Vagina (tissue), 2 donors: ENCODE data around the gene GATA3. TPM values are rescaled to one million over a fixed set of nuclear protein-coding genes. Genes with fewer than 3 reads are reported as not detected.
A peak's percentile ranks its signal among the peaks of the same experiment; 100 is the strongest.

Source experiments
- DNase-seq, 2 donors: peaks; one replicate each; pipeline ENCODE4 v3.0.0-alpha.2; 2017; ENCODE audit errors: extremely low spot score in 2 of 2
- H3K27ac ChIP-seq: fragments of 200-600 bp; sonication (generic); one replicate; pipeline ENCODE4 v1.5.1; 2019
- H3K27me3 ChIP-seq: fragments of 200-600 bp; sonication (generic); one replicate; pipeline ENCODE4 v1.5.1; 2019
- H3K36me3 ChIP-seq, 2 donors: fragments of 200-600 bp; sonication (generic); one replicate each; pipeline ENCODE4 v1.5.1; 2017 to 2019
- H3K4me1 ChIP-seq: fragments of 200-600 bp; sonication (generic); one replicate; pipeline ENCODE4 v1.5.1; 2019
- H3K4me3 ChIP-seq, 2 donors: fragments of 200-600 bp; sonication (generic); 1 replicate in 1 of 2; 2 replicates in 1 of 2; pipeline ENCODE4 v1.5.1; 2016 to 2019
- H3K9me3 ChIP-seq: fragments of 200-600 bp; sonication (generic); one replicate; pipeline ENCODE4 v1.5.1; 2019
- CTCF ChIP-seq, 3 experiments: fragments of 450-650 bp in 2 of 3; fragments of 200-600 bp in 1 of 3; sonication (generic) in 1 of 3; IDR thresholded peaks; one replicate each; pipeline ENCODE4 v1.5.1; 2017 to 2019; ENCODE audit warnings: antibody characterized with exemption in 3 of 3, mild to moderate bottlenecking in 2 of 3, moderate library complexity in 2 of 3
- POLR2A ChIP-seq, 2 donors: fragments of 450-650 bp; IDR thresholded peaks; one replicate each; pipeline ENCODE4 v1.6.1; 2017; ENCODE audit warnings: antibody characterized with exemption in 2 of 2, mild to moderate bottlenecking in 2 of 2, moderate library complexity in 2 of 2
- POLR2AphosphoS5 ChIP-seq, 2 donors: sonication (generic); formaldehyde crosslinking; IDR thresholded peaks; one replicate each; pipeline ENCODE4 v1.9.0; 2017; ENCODE audit warnings: antibody characterized with exemption in 2 of 2, mild to moderate bottlenecking in 2 of 2, low read depth in 1 of 2; ENCODE audit not compliant: insufficient read depth in 1 of 2
- intact Hi-C: fragments of 100-400 bp; cut with DNase I; formaldehyde crosslinking; loops from one replicate; pipeline ENCODE4 v1.15.1; 2023
- total RNA-seq: library from RNA; depleted of rRNA; stranded (reverse); fragments of >200 nt; gene quantifications from one replicate; pipeline ENCODE4 v1.2.3, GENCODE V29; 2016

Gene GATA3
- total RNA-seq, 1 donor from 2014 or later = 8.6 TPM

DNA sequence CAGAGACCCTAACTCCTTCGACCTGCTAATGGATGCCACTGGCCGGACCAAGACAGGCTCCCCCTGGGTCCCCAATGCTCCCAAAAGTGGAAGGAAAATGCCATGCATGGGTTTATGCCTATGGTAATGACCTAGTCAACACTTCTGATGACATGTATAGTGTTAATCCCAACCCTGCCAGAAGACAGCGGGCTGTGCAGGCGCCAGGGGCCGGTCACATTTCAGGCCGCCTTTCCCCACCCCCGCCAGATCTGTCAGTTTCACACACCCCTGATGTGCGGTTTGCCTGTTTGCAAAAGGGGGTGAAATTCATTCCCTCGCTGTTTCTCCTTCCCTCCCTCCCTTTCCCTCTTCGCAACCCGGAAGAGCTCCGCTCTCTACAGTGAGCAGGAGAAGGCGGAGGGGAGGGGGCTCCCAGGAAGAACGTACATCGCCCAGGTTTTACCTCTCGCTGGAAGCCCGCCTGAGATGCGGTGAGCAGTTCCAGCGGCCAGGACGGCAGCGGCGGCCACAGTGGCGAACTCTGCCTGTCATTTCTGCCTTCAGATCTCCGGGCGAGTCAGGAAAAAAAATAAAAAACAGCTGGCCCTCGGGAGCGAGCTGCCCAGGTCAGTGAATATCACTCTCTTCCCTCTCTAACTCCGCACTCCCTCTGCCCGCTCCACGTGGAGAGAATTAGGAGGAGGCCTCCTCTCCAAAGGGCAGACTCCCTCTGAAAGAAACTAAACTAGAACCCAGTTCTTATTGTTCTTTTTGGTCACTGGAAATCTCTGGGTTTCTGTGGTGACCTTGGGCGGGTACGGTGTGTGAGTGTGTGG, 9.4 kb upstream of the GATA3 start:
- TF ChIP-seq CTCF (IDR thresholded peaks at IDR 0.05) (no peak), POLR2AphosphoS5 (IDR thresholded peaks at IDR 0.05; ENCODE audit: insufficient read depth in 1 of 2, low read depth in 1 of 2) (no peak), POLR2A (IDR thresholded peaks at IDR 0.05) (no peak)
- Histone ChIP-seq H3K9me3 (no peaks in the 10 kb centered on the region), H3K4me3 (peak overlapping the region; percentile 9 to 28), H3K27ac (no peak overlapping the region), H3K4me1 (peaks cover 38% of the 10 kb centered on the region), H3K27me3 (peaks cover 23% of the 10 kb centered on the region), H3K36me3 (no peaks in the 10 kb centered on the region)
- peak in 1 of 2 donors; percentile 70 for DNase-seq
- intact Hi-C loops = no loop called here

DNA sequence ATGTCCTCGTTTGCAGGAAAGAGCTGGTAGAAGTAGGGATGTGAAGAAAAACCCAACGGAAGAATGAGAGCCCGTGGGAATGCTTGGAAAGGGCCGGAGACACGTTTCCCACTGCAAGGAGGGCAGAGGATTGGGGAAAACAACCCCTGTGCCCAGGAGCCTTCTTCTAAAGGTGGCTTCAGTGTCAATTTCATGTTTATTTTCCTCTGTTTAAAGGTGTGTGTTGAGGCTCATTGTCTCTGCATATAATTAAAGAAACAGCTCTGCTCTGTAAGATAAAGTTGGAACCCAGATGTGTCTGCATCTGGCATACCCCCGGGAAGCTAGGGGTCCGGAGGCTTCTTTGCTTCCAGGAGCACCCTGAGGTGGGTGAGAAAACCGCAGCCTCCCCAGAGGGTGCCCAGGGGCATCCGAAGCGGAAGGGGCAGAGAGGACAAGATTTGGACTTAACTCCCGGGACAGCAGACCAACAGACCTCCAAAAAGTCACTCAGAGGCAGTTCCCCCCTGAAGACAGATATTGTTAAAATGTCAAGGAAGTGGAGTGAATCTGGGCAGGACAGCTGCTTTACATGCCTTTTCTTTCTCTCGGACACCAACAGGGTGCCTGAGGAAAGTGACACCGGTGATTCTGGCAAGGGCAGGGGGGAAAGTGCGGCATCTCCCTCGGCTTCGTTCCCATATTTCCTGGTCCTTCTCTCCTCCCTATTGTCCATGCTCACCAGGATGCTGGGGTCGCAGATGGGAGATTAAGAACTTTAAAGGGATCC, 8.6 kb upstream of the GATA3 start:
- DNase-seq = no peak
- Histone ChIP-seq H3K27me3 (peaks cover 31% of the 10 kb centered on the region), H3K4me3 (peak overlapping the region; percentile 9 to 28), H3K36me3 (no peaks in the 10 kb centered on the region), H3K9me3 (no peaks in the 10 kb centered on the region), H3K27ac (no peak overlapping the region), H3K4me1 (peaks cover 46% of the 10 kb centered on the region)
- TF ChIP-seq CTCF (IDR thresholded peaks at IDR 0.05) (no peak), POLR2AphosphoS5 (IDR thresholded peaks at IDR 0.05; ENCODE audit: insufficient read depth in 1 of 2, low read depth in 1 of 2) (no peak), POLR2A (IDR thresholded peaks at IDR 0.05) (no peak)
- intact Hi-C loops = no loop called here

DNA sequence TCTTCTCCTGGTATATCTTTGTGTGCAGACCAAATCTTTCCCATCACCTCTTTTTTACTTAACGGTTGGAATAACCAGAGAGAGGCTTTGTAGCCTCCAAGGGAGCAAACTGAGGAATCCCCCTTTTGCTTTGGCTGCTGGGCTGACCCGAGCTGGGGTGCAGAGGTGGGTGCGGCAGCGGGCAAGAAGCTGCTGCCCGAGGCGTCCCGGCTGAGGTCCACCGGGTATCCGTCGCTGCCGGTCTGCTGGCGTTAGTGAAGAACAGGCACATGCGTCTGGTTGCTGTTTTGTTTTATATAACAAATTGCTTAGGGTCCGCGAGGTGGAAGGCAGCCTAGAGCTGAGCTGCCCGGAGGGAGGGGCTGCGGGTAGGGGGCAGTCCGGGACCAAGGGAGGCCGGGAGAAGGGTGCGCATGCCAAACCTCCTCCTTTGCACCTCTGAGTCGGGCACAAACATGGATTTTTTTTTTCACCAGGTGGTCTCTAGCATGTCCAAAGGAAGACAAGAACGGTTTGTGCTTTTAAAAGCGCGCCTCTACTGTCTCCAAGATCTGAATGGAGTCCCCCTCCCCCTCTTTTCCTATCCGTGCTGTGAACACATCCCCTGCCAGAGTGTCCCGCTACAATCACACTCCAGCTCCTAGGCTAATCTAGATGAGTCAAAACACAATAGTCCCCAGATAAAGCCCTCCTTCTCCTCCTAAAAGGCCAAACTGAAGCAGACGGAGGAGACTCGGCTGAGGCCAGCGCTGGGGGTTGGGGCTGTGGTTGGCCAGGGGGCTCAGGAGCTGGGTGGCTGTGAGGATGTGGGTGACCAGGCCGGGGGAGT, 6.8 kb upstream of the GATA3 start:
- Histone ChIP-seq H3K4me3 (no peak overlapping the region), H3K27me3 (peaks cover 36% of the 10 kb centered on the region), H3K27ac (no peak overlapping the region), H3K9me3 (no peaks in the 10 kb centered on the region), H3K4me1 (peaks cover 56% of the 10 kb centered on the region), H3K36me3 (no peaks in the 10 kb centered on the region)
- intact Hi-C loops = no loop called here
- TF ChIP-seq POLR2A (IDR thresholded peaks at IDR 0.05) (no peak), POLR2AphosphoS5 (IDR thresholded peaks at IDR 0.05; ENCODE audit: insufficient read depth in 1 of 2, low read depth in 1 of 2) (no peak), CTCF (IDR thresholded peaks at IDR 0.05) (no peak)
- DNase-seq = no peak

- Histone ChIP-seq H3K27ac (no peak overlapping the region), H3K36me3 (no peaks in the 10 kb centered on the region), H3K4me1 (peaks cover 58% of the 10 kb centered on the region), H3K9me3 (no peaks in the 10 kb centered on the region), H3K4me3 (no peak overlapping the region), H3K27me3 (peaks cover 37% of the 10 kb centered on the region)
- intact Hi-C loops = no loop called here
- no peak for DNase-seq
- TF ChIP-seq POLR2A (IDR thresholded peaks at IDR 0.05) (no peak), POLR2AphosphoS5 (IDR thresholded peaks at IDR 0.05; ENCODE audit: insufficient read depth in 1 of 2, low read depth in 1 of 2) (no peak), CTCF (IDR thresholded peaks at IDR 0.05) (no peak)
Observed at GRCh38 chr10:8048281-8049008, 6.0 kb upstream of the GATA3 start.
